GM19025 (cell line): Measurements from ENCODE around the gene TSPAN15.
A peak's percentile ranks its signal among the peaks of the same experiment; 100 is the strongest.

Experiments used
- ATAC-seq: cut with Tn5 transposase; IDR thresholded peaks from one replicate; pipeline ENCODE4 v1.9.1; 2021; ENCODE audit warnings: mild to moderate bottlenecking, low read depth, moderate library complexity; ENCODE audit not compliant: unreplicated experiment

TSPAN15 gene

GRCh38 chr10:69451209-69451783, at the start of gene TSPAN15:
Gene TSPAN15 (plus strand): TSS chr10:69451465. CDS start chr10:69451595, 130 bp downstream.
- ATAC-seq, result peak; percentile 88

DNA sequence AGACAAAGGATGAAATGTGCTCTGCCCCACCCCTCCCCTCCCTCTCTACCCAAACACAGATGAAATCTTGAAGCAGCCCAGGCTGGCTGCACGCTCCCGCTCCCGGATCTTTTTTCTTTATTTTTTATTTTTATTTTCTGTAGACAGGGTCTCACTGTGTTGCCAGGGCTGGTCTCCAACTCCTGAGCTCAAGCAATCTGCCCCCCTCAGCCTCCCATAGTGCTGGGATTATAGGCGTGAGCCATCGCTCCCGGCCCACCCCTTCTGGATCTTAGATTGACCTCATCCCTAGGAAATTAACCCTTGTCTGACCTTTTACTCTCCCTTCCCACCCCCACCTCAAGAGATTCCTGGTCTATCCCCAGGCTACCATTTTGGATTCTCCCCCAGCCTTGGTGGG, 48.9 kb upstream of the TSPAN15 start:
- ATAC-seq, result no peak

- no peak for ATAC-seq
These were observed 48.2 kb upstream of the TSPAN15 start for GRCh38 chr10:69403066-69403465.

DNA sequence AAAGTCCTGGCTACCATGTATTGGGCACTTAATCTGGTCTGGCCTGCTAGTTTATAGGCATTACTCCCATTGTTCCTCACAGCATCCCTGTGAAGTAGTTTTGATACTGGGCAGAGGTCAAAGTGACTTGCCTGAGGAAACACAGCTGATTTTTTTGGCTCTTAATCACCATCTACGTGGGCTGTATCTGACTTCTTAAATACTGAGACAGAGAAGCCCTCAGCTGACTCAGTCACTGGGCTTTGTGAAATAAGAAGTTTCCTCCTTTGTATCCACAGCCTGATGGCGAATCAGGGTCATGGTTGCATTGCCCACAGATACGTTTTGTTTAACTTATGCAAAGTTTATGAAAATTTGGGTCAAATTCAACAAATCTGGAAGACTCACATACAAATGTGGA, 47.7 kb upstream of the TSPAN15 start:
- no peak for ATAC-seq

DNA sequence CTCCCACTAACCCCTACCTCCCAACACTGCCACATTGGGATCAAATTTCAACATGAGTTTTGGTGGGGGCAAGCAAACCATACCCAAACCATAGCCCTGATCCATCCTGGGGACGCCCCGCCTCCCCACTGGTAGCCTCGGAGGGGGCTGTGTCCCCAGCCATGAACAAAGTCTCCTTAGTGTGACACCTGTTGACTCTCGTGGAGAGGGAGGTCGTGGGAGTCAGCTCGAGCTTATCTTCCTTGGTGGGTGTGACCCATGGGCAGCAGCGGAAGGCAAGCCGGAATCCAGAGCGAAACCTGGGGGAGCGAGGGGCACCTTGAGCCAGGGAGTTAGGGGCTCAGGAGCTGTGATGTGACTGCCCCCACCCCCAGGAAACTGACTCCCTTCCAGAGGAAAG, 46.5 kb upstream of the TSPAN15 start:
- ATAC-seq, result no peak

GRCh38 chr10:69405221-69405620, 46.0 kb upstream of the TSPAN15 start:
- ATAC-seq, result no peak

DNA sequence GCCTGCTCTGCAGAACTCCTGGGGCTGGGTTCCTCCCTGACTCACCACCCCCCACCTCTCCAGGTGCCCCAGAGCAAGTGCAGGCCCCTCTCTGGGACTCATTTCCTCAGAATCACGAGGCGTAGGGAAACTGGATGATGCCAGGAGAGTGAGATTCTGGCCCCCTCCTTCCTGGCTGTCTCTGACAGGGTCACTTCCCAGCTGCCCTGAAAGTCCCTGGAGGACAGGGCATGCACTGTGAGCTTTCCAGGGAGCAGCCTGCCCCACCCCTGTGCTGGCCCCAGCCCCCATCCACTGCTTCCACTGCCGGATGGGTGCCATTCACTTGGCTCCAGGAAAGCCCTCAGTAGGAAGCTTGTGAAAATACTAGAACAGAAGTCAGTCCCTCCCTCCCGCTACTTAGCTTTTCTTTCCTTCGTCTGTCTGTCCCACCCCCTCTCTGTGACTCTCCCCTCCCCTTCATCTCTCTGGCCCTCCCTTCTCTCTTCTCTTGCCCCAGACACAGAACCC, 44.9 kb upstream of the TSPAN15 start:
- no peak for ATAC-seq

DNA sequence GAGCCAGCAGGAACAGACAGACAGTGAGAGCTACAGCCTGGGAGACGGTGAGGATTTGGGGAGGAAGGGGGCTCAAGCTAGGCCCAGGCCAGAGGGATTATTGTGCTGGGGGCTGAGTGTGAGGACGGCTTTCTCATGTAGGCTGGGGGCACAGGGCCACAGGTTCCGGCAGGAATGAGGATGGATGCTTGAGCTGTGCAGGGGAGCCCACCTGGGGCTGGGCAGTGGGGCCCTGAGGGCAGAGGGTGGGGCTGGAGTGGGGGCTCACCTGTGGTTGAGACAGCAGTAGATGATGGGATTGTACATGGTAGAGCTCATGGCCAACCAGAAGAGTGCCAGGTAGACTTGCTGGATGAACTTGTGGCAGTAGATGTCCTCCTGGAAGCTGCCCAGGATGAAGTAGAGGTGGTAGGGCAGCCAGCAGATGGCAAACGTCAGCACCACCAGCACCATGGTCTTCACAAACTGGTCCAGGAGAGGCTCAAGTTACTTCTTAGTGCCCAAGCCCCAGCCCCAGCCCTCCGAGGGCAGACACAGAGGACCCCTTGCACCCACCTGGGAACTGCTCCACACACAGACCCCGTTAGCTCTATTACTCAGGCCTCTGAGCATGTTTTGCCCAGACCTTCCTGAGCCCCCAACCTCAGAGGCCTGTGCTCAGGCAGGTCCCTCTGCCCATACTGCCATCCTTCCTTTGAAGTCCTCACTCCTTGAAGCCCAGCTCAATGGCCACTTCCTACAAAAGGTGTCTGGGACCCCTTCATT, 44.3 kb upstream of the TSPAN15 start:
- ATAC-seq, result no peak

- ATAC-seq, result no peak
These were observed 43.5 kb upstream of the TSPAN15 start for GRCh38 chr10:69407621-69408301.

GRCh38 chr10:69408318-69409175, 42.7 kb upstream of the TSPAN15 start:
- peak; percentile 80 for ATAC-seq

- ATAC-seq, result no peak
These were observed 42.1 kb upstream of the TSPAN15 start for GRCh38 chr10:69409176-69409495.

DNA sequence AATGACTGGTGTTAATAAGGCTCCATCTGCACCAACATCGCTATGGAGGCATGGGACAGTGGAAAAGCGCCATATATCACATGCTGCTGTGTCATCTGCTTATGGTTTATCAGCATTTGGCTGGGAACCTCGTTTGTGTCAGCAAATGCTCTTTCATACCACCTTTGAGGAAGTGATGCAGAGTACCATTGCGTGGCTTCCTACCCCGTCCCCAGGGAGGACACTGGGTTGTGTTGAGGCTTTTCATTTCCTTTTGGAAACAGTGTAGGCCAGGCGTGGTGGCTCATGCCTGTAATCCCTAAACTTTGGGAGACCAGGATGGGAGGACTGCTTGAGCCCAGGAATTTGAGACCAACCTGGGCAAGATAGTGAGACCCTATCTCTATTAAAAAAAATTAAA, 41.3 kb upstream of the TSPAN15 start:
- ATAC-seq, result no peak

GRCh38 chr10:69410487-69410886, 40.8 kb upstream of the TSPAN15 start:
- no peak for ATAC-seq

DNA sequence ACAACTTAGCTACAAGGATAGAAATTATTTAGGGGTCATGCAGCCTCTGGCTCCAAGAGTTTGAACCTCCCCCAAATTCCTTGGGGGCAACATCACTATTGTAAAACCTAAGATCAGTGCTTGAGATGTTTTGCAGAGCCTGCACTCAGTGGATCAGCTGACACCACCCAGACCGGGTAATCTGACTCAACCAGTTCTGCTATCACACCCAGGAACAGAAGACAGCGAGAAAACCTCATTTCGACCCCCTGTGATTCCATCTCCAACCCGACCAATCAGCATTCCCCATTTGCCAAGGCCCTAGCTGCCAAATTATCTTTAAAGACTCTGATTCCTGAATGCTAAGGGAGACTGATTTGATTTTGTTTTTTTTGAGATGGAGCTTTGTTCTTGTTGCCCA, 39.8 kb upstream of the TSPAN15 start:
- no peak for ATAC-seq

DNA sequence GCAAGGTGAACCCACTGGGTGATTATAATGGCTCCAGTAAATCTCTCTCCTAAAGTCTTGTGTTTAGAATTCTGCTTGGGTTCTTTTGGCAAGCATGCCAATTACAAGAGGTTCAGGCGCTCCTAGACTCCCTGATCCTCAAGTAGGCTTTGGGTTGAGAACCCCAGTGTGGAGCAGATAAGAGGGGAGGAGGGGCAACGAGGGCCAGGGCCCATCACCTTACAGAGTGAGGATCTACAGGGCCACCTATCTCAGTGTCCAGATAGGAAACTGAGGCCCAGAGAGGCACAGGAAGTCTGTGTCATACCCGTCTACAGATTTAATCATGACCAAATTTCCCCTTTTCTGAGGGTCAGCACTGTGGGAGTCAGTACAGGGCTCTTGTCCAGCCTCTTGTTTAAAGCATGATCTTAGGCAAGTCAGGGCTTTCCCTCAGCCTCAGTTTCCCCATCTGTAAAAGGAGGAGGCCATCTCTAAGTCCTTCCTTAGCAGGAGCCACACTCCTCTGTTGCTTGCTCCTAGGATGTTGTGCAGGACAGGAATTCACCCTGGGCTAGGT, 39.0 kb upstream of the TSPAN15 start:
- ATAC-seq, result no peak

DNA sequence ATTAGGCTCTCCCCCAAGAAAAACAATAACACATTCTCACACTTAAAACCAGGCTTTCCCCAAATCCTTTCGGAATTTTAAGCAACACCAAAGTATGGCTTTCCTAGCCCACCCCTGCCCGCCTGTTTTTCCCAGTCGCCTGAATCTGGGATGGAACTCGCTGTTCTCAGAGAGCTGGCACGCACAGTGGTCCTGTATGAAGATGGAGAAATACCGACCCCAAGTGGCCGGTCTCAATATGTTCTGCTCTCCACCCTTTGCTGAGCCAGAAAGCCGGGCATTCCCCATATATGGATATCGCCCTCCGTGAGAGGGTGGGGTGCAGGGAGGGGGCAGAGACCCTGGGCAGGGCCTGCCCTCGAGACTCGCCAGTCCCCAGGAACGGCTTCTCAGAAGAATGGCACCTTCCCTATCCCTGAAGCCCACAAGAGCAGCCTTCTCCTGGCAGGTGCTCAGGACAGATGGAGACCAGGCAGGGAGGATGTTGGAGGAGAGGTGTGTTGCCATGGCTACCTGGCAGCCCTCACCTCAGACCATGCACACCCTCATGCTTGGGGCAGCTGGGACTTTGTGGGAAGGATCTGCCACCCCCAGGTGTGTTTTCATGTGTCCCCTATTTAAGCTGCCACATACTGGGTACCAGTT, 37.9 kb upstream of the TSPAN15 start:
- no peak for ATAC-seq

DNA sequence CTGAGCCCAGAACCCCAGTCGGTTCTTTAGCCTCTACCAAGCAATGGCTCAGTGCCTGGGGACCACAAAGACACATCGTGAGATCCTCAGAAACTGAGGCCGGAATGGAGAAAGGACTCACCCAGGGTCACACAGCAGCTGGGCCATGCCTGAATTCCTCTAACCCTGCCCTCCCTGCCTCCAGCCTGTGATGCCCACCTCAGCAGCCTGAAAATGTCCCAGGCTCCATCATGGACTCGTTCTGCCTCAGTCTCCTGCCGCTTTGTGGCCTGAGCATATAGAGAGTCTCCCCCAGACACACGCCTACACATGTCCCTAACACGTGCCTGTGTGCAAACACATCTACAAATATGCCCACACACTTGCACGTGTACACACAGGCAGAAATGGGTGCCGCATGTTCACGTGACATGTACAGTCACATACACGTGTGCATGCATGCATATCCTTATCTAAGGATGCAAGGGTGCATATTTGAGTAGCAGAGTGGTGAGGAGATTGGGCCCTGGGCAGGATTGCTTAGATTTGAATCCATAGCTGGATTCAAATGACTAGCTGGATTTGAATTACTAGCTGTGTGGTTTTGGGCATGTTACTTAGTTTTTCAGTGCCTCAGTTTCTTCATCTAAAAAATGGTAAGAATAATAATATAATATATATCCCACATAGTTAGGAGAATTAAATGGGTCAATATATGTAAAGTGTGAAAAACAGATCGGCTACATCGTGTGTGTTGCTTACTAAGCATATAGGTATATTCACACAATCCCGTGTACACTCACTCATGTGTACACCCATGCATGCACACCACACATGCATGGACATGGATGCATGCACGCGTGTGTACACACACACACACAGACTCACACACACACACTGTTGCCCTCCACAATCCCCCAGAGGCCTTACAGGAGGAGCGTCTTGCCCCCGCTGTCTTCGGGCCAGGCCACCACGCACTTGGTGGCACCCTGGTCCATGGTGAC, 36.9 kb upstream of the TSPAN15 start:
- ATAC-seq, result no peak

GRCh38 chr10:69415049-69415448, 36.2 kb upstream of the TSPAN15 start:
- no peak for ATAC-seq

DNA sequence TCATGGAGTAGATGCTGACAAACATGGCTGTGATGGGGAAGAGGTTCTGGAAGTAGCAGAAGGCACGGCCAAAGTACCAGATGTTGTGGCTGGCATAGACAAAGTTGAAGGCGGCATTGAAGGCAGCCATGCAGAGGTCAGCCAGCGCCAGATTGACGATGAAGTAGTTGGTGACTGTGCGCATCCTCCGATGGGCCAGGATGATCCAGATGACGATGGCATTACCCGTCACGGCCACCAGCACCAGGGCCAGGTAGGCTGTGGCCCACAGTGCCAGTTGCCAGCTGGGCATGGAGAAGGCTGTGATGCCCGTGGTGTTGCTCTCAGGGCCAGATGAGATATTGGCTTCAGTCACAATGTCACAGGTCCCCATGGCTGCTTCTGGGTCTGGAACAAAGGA, 35.3 kb upstream of the TSPAN15 start:
- ATAC-seq, result no peak
